Glutamatergic neuron (in vitro differentiated cells): ENCODE measurements around the gene KXD1. TPM values are rescaled to one million over a fixed set of nuclear protein-coding genes. Genes with fewer than 3 reads are reported as not detected.
A peak's percentile ranks its signal among the peaks of the same experiment; 100 is the strongest.

Source experiments
- DNase-seq: peaks from one replicate; pipeline ENCODE4 v3.0.0; 2022
- H3K27ac Mint-ChIP-seq: one replicate; pipeline ENCODE4 v1.8.0; 2020; ENCODE audit warnings: mild to moderate bottlenecking, mixed read lengths, inconsistent platforms; ENCODE audit not compliant: unreplicated experiment
- H3K27me3 Mint-ChIP-seq: one replicate; pipeline ENCODE4 v1.8.0; 2020; ENCODE audit warnings: mild to moderate bottlenecking, moderate library complexity, mixed read lengths, inconsistent platforms; ENCODE audit not compliant: unreplicated experiment
- H3K36me3 Mint-ChIP-seq: one replicate; pipeline ENCODE4 v1.8.0; 2020; ENCODE audit warnings: mild to moderate bottlenecking, mixed read lengths, inconsistent platforms; ENCODE audit not compliant: unreplicated experiment
- H3K4me1 Mint-ChIP-seq: one replicate; pipeline ENCODE4 v1.8.0; 2020; ENCODE audit warnings: mild to moderate bottlenecking, low read depth, mixed read lengths, inconsistent platforms; ENCODE audit not compliant: unreplicated experiment
- H3K4me3 Mint-ChIP-seq: one replicate; pipeline ENCODE4 v1.8.0; 2020; ENCODE audit warnings: mild to moderate bottlenecking, mixed read lengths, inconsistent platforms; ENCODE audit not compliant: unreplicated experiment
- H3K9me3 Mint-ChIP-seq: one replicate; pipeline ENCODE4 v1.8.0; 2020; ENCODE audit warnings: mild to moderate bottlenecking, moderate library complexity, mixed read lengths, inconsistent platforms; ENCODE audit not compliant: unreplicated experiment
- CTCF ChIP-seq: fragments of 200-600 bp; sonication (generic); IDR thresholded peaks from one replicate; pipeline ENCODE4 v1.5.0; 2021; ENCODE audit not compliant: partially characterized antibody, unreplicated experiment
- total RNA-seq: library from RNA; stranded (reverse); fragmentation: NEBNext Ultra II Directional; extraction: Animal tissue kit (Norgen Biotek cat#: 25700); gene quantifications from one replicate; pipeline ENCODE4 v1.2.1, GENCODE V29; 2021; ENCODE audit not compliant: unreplicated experiment

The KXD1 gene
- total RNA-seq, 1 donor from 2014 or later, result 71.3 TPM

- Mint-ChIP-seq H3K4me1 (peaks cover 9% of the 10 kb centered on the region), H3K36me3 (no peaks in the 10 kb centered on the region), H3K9me3 (peaks cover 3% of the 10 kb centered on the region), H3K27ac (no peak overlapping the region), H3K4me3 (no peak overlapping the region), H3K27me3 (peaks cover 6% of the 10 kb centered on the region)
- TF ChIP-seq CTCF, result no peak
- no peak for DNase-seq
Observed at GRCh38 chr19:18577365-18577914, 19.8 kb downstream of the KXD1 start.

GRCh38 chr19:18580311-18580710 is 22.6 kb downstream of the KXD1 start:
- H3K4me3 Mint-ChIP-seq, result no peak overlapping the region
- no peak for TF ChIP-seq CTCF
- H3K36me3 Mint-ChIP-seq, result no peaks in the 10 kb centered on the region
- peaks cover 3% of the 10 kb centered on the region for H3K9me3 Mint-ChIP-seq
- no peaks in the 10 kb centered on the region for H3K4me1 Mint-ChIP-seq
- DNase-seq, result no peak
- peaks cover 2% of the 10 kb centered on the region for H3K27me3 Mint-ChIP-seq
- no peak overlapping the region for H3K27ac Mint-ChIP-seq

GRCh38 chr19:18586306-18586705 is 28.6 kb downstream of the KXD1 start:
- no peak overlapping the region for H3K27ac Mint-ChIP-seq

GRCh38 chr19:18587561-18587960 is 29.9 kb downstream of the KXD1 start:
- peak overlapping the region; percentile 46 for H3K4me3 Mint-ChIP-seq
- H3K36me3 Mint-ChIP-seq, result no peaks in the 10 kb centered on the region
- no peak overlapping the region for H3K27ac Mint-ChIP-seq
- H3K4me1 Mint-ChIP-seq, result peaks cover 7% of the 10 kb centered on the region
- no peak for TF ChIP-seq CTCF
- peaks cover 22% of the 10 kb centered on the region for H3K9me3 Mint-ChIP-seq
- no peak for DNase-seq
- peaks cover 6% of the 10 kb centered on the region for H3K27me3 Mint-ChIP-seq

More at GRCh38 chr19:18586306-18586705, 28.6 kb downstream of the KXD1 start:
- no peaks in the 10 kb centered on the region for H3K36me3 Mint-ChIP-seq
- peaks cover 7% of the 10 kb centered on the region for H3K4me1 Mint-ChIP-seq
- no peak for TF ChIP-seq CTCF
- H3K4me3 Mint-ChIP-seq, result no peak overlapping the region
- H3K27me3 Mint-ChIP-seq, result peaks cover 6% of the 10 kb centered on the region
- DNase-seq, result no peak
- H3K9me3 Mint-ChIP-seq, result peaks cover 20% of the 10 kb centered on the region

GRCh38 chr19:18587962-18588610 is 30.4 kb downstream of the KXD1 start:
- H3K27ac Mint-ChIP-seq, result peak overlapping the region; percentile 81
- H3K36me3 Mint-ChIP-seq, result no peaks in the 10 kb centered on the region
- H3K9me3 Mint-ChIP-seq, result peaks cover 22% of the 10 kb centered on the region
- H3K4me3 Mint-ChIP-seq, result peak overlapping the region; percentile 87
- peaks cover 7% of the 10 kb centered on the region for H3K4me1 Mint-ChIP-seq
- no peak for DNase-seq
- no peak for TF ChIP-seq CTCF
- peaks cover 6% of the 10 kb centered on the region for H3K27me3 Mint-ChIP-seq
